Adipose tissue (tissue), 3 donors: ENCODE measurements around the gene NUDT2. TPM values are rescaled to one million over a fixed set of nuclear protein-coding genes. Genes with fewer than 3 reads are reported as not detected.
"Not testable (repeated sequence)": the region's sequence is repeated elsewhere in the genome, so short reads cannot be mapped to it uniquely, and the experiment has no call there.

Experiments
- H3K27ac ChIP-seq: one replicate; pipeline ENCODE4 v1.5.1; 2013; ENCODE audit warnings: low read depth, low read length
- WGBS, 3 donors: extraction: QIAGEN DNeasy Blood & Tissue Kit; methylation state at CpG; one replicate each; pipeline ENCODE4 v1.1.7; 2013; 5-methylcytosine and 5-hydroxymethylcytosine counted together
- polyA plus RNA-seq, 3 donors: library from polyadenylated mRNA; stranded (reverse); fragments of 200-250 nt; gene quantifications; one replicate each; pipeline ENCODE4 v1.2.3, GENCODE V29; 2013
- donor health status: healthy with polysubstance abuse.
- donor health status: Bipolar disorder and iron deficiency.
- donor health status: healthy.

The NUDT2 gene
- polyA plus RNA-seq, 3 donors: 18.8 to 34.8 (median 23.0) TPM

DNA sequence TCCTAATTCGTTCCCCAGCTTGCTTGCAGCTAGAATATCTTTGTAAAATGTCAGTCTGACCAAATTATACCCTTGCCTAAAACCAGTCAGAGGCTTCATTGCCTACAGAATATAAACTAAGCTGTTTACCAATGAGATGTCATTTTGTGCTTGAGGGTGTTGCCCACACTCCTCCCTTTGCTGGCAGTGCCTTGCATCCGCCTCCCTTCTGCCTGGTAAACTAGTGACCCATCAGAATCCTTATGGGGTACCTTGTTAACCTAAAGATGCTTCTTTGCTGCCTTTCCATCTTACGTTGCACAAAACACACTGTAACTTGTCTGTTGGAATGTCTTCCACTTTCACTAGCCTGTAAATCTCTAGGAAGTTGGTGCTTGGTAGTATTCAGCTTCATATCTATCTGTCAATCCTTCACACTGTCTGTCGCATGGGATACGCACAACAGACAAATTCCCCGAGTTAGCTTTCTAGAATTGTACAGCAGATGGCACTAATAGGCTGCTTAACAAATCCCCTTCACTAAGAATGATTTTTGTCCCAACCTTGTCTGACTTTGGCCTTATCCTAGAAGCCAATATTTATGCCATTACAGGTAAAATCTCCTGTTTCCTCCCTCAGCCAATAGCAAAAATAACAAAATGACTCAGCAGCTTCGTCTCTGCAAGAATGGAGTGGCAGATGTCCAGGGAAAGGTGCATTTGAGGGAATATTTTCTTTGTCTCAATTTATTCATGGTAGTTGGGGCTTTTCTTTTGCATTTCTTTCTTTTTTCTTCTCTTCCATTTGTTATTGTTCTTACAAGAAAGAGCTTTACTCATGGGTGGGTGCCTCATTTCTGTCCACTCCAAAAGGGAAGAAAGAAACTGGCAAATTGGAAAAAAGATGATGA lies 3.0 kb downstream of the NUDT2 start:
- H3K27ac ChIP-seq: no peak overlapping the region
- 25 to 49% (median 33%) methylated on average over 7 of the region's 7 CpGs for WGBS, 3 donors

DNA sequence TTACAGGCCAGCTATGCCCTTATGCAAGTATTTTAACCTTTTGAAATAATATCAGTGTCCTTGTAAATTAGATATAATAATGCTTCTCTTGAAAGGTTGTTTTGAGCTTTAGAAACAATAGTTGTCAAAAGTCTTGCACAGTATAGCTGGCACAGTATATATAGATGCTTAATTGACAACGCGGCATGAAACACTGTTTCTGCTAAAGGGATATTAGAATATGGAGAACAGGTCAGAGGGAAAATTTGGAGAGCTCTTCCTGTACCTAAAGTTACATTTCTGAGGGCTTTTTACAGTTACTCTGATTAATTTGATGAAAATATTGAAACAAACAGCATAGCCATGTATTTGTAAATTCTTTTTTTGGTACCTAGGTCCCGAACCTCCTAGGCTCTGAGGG lies 4.5 kb downstream of the NUDT2 start:
- 49 to 73% (median 64%) methylated on average over 3 of the region's 3 CpGs for WGBS, 3 donors
- no peak overlapping the region for H3K27ac ChIP-seq

DNA sequence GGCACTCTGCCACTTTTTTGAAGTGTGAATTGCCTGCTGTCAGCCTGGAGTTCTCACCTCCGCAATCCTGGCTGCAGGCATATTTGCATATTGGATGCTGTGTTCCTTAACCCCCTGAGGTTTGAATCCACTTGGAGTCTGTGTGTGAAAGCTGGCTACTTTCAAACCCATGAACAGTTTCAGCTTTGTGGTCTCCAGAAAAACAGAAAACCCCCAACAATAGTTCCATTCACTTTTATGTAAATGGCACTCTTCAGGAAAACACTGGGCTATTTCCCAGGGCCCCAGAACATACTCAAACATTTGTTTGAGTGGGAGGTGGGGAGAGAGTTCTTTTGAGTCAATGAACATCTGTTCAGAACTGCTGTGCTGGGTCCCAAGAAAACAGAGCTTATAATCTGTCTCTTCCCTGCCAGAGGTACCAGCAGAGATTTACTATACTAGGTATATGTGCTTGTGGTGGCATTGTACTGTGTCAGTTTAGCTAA lies 5.0 kb downstream of the NUDT2 start:
- no peak overlapping the region for H3K27ac ChIP-seq
- 17 to 88% (median 85%) methylated on average over 1 of the region's 1 CpG for WGBS, 3 donors

DNA sequence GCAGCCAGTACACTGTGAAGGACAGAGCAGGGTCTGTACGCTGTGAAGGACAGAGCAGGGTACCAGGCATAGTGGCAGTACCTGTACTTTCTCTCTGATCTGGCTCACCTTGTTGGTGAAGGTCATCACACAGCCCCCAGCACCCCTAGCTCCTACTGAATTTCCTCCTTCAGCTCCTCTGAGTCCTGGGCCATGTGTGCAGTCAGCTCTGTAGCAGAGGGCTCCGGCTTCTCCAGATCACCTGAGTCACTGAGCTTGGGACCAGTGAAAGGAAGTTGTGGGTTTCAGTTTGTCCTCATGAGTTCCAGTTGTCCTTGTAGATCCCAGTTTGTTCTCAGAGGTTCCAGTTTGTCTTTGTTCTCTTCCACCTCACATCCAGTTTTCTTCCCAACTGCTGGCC lies 5.5 kb downstream of the NUDT2 start:
- WGBS, 3 donors: 54 to 90% (median 84%) methylated on average over 2 of the region's 2 CpGs
- no peak overlapping the region for H3K27ac ChIP-seq

DNA sequence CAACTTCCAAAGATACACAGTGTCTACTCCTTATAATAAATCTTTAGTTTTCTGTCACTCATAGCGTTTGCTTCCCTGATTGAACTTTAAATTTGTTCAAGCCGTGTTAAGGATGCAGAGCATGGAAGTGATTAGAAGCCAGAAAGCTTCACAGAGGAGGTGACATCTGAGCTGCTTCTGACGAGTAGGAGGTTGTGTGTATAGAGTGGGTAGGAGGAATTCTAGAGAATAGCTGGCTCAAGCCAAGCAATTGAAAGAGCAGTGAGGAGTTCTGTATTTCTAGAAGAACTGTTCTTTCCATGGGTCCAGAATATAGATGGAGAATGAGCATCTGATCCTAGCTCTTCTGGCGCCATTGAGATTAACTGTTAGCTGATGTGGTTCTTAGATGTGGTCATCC lies 6.0 kb downstream of the NUDT2 start:
- H3K27ac ChIP-seq: no peak overlapping the region
- 72 to 86% (median 84%) methylated on average over 4 of the region's 4 CpGs for WGBS, 3 donors

DNA sequence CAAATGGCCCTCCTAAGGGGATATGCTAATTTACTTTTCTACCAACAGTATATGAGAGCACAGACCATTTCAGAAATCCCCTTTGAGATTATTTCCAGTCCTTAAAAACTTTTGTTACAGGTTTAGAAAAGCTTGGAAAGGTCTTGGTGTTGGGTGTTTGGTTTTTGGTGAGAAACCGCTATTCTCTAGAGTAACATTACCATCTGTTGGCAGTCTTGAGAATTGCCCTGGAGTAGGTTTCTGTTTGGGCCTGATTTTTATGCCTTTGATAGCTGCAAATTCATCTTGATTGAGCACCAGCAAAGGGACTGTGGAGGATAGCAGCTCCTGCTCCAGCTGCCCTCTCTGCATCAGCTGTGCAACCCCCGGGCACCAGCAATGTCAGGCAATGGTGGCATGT lies 8.0 kb downstream of the NUDT2 start:
- H3K27ac ChIP-seq: no peak overlapping the region
- WGBS, 3 donors: 60 to 98% (median 96%) methylated on average over 2 of the region's 2 CpGs

DNA sequence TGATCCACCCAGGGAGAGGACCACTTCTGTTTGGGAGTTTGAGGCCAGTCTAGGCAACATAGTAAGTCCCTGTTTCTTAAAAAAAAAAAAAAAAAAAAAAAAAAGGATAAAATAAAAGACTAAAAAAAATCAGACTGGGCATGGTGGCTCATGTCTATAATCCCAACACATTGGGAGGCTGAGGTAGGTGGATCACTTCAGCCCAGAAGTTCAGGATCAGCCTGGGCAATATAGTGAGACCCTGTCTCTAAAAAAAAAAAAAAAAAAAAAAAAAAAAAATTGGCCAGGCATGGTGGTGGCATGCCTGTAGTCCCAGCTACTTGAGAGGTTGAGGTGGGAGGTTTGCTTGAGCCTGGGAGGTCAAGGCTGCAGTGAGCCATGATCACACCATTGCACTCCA lies 8.7 kb downstream of the NUDT2 start:
- not testable (repeated sequence) for H3K27ac ChIP-seq

DNA sequence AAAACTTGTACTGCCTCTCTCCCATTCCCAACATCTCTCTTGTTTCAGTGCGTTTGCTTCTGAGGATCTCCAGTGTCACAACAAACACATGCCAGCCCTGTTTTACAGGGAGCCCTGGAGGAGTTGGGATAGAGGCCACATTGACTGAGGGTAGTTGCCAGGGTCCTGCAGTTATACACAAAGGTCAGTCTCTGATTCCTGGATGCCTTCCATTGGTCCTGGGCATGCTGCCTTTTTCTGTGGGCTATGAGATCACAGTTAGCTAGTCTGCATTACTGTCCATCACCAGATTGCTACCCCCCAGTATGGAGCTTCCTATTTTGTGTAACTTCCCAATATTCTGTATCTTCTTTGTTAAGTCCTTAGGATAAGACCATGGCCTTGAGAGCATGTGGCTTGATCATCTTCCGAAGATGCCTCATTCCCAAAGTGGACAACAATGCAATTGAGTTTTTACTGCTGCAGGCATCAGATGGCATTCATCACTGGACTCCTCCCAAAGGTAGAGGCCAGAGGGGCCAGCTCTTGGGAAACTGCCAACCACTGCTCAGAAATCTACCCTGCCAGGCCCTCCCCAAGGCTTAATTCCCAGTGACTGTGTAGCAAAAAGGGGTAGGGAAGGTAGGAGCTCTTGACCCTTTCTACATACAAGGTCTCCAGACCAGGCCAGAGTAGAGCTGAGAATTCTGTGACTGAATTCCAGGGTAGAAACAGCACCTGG lies 9.5 kb downstream of the NUDT2 start:
- no peak overlapping the region for H3K27ac ChIP-seq
- 82 to 90% (median 87%) methylated on average over 2 of the region's 2 CpGs for WGBS, 3 donors

DNA sequence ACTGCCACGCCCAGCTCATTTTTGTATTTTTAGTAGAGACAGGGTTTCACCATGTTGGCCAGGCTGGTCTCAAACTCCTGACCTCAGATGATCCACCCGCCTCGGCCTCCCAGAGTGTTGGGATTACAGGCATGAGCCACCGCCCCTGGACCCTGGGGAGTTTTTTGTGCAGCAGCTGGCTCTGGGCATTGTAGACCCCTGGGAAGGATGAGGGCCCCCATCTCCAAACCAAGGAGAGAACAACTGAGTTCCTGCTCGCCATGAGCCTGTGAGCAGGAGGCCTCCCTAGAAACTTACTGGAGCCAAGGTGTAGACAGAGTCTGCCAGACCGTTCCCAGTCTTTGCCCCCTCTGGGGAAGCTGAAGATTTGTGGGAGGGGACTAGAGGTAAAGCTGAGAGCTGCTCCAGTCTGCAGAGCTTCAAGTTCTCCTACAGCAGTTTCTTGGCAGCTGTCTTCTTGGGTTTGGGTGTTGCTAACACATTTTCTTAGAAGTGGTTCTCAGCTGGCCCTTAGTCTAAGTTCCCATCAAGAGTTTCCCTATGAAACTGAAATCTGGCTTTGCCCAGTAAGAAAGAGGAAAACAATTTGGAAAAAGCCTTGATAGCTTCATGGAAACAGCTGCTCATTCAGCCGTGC lies 12.4 kb downstream of the NUDT2 start:
- 71 to 79% (median 74%) methylated on average over 7 of the region's 7 CpGs for WGBS, 3 donors
- no peak overlapping the region for H3K27ac ChIP-seq

DNA sequence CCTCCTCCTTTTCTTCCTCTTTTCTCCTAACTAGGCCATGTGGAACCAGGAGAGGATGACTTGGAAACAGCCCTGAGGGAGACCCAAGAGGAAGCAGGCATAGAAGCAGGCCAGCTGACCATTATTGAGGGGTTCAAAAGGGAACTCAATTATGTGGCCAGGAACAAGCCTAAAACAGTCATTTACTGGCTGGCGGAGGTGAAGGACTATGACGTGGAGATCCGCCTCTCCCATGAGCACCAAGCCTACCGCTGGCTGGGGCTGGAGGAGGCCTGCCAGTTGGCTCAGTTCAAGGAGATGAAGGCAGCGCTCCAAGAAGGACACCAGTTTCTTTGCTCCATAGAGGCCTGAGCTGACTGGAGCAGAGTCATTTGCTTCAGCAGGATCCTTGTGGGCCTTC lies 13.7 kb downstream of the NUDT2 start:
- WGBS, 3 donors: 42 to 70% (median 69%) methylated on average over 5 of the region's 5 CpGs
- no peak overlapping the region for H3K27ac ChIP-seq

DNA sequence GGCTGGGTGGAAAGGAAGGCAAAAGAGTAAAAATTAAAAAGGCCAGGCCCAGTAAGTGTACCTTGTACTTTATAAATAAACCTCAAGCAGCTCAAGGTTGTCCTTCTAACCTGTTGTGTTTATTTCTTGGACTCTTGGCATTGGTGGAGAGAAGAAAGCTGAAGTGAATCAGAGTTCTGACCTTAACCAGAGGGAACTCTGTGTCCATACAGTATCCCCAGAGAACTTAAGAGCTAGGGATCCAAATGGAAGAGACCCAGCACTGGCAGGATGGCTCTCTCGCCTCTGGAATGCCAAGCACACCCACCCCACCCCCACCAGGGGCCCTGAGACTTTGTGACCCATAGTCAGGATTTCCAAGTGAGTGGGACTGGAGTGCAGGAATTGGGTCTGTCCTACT lies 14.2 kb downstream of the NUDT2 start:
- no peak overlapping the region for H3K27ac ChIP-seq
- 39 to 81% (median 73%) methylated on average over 1 of the region's 1 CpG for WGBS, 3 donors

DNA sequence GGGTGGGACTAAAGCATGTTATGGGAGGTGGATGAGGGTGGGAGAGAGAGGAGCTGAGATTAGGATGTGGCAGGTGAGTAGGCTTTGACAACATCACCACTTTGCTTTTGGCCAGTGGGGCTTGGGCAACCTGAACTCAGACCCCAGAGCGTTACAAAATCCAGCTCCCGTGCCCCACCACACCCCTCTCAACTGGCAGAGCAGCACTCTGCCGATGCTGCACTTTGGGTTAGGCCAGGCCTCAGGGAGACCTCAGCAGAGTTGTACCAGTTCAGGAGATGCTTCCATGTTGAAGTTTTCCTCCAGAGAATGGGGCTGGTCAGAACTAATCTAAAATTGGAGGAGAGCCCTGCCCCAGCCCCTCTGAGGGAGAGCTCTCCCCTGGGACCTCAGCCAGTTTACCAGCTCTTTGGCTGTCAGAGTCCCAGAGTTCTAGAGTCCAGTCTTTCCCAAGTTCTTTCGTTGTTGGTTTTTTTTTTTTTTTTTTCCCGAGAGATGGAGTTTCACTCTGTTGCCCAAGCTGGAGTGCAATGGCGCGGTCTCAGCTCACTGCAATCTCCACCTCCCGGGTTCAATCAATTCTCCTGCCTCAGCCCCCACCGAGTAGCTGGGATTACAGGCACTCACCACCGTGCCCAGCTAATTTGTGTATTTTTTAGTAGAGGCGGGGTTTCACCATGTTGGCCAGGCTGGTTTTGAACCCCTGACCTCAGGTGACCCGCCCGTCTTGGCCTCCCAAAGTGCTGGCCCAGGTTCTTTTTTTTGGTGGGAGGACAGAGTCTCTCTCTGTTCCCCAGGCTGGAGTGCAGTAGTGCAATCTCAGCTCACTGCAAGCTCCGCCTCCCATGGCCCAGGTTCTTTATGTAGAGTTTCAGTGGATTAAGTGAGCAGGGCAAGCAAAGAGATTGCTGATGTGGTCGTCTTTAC lies 17.8 kb downstream of the NUDT2 start:
- 72 to 82% (median 72%) methylated on average over 15 of the region's 15 CpGs for WGBS, 3 donors
- H3K27ac ChIP-seq: no peak overlapping the region

DNA sequence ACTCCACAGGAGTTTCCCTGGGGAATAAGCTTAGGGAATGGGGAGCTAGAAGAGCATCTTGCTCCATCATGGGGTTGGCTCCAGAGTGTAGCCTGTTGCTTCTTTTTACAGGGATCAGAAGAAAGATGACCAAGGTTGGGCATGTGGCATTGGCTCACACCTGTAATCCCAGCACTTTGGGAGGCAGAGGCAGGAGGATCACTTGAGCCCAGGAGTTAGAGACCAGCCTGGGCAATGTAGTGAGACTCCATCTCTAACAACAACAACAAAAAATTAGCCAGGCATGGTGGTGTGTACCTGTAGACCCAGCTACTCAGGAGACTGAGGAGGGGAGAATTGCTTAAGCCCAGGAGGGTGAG lies 18.4 kb downstream of the NUDT2 start:
- no peak overlapping the region for H3K27ac ChIP-seq

DNA sequence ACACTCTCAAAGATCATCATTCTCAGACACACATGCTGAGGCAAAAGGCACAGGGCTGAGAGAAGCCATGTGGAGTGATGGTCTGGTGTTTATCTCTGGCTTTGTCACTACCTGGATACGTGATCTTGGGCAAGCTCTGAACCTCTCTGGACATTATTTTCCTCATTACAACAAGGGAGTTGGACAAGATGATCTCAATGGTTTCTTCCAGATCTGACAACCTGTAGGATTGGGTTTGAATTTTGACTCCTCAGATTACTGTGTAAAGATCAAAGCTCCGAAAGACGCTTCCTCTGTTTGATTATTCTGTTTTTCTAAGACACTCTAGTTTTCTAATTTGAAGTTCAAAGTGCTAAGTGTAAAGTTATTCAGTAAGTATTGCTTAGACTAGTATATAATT lies 20.0 kb downstream of the NUDT2 start:
- H3K27ac ChIP-seq: no peak overlapping the region
- WGBS, 3 donors: 92 to 99% (median 98%) methylated on average over 3 of the region's 3 CpGs

DNA sequence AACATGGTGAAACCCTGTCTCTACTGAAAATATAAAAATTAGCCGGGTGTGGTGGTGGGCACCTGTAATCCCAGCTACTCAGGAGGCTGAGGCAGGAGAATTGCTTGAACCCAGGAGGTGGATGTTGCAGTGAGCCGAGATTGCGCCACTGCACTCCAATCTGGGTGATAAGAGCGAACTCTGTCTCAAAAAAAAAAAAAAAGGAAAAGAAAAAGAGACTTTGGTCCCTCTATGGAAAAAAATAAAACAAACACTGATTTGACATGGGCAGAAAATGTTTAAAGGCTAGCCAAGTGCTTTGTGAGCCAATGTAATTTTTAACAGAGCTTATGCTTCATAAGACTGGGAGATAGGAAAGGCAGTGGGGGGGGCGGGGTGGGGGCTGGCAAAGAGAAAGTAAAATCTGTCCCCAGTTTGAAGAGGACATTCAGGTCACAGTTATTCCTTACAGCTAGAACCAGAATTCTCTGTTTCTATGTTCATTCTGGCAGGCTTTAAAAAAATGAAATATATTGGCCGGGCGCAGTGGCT lies 22.8 kb downstream of the NUDT2 start:
- H3K27ac ChIP-seq: not testable (repeated sequence)
- WGBS, 3 donors: 31 to 93% (median 84%) methylated on average over 7 of the region's 7 CpGs

DNA sequence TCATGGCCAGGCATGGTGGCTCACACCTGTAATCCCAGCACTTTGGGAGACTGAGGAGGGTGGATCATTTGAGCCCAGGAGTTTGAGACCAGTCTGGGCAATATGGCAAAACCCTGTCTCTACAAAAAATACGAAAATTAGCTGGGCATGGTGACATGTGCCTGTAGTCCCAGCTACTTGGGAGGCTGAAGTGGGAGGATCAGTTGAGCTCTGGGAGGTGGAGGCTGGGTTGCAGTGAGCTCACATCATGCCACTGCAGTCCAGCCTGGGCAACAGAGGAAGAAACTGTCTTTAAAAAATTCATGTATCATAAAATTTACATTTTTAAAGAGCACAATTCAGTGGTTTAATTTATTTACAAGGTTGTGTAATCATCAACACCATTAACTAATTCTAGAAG lies 23.6 kb downstream of the NUDT2 start:
- WGBS, 3 donors: 85 to 95% (median 95%) methylated on average over 1 of the region's 1 CpG
- not testable (repeated sequence) for H3K27ac ChIP-seq

DNA sequence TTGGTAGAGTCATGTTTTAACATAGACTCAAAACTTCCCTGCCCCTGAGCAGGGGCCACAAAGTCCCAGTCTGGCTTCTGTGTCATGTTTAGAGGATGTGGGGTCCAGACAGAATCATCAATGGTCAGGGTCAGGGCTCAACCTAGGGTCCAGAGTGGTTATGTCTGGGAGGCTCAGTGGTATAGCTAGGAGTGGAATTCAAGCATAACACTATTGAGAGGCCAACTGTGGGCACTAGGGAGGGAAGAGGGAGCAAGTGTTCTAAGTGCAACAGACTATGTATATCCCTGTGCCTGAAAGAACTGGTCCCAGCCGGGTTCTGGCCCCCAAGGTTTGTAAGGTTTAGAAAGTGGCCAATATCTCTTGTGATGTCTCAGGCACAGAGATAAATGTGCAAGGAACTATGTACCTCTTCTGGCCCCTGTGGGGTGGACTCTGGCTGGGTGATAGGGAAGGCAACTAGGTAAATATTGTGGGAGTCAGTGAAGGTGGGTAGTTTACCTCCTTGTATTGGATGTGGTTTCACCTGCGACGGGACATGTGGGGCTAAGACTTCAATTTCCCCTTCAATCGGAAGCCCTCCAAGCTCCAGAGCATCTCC lies 33.3 kb downstream of the NUDT2 start:
- H3K27ac ChIP-seq: no peak overlapping the region
- WGBS, 3 donors: 82 to 97% (median 91%) methylated on average over 4 of the region's 4 CpGs
